NB4 (cell line): ENCODE data around the gene WIPF1.

Experiments
- MYC ChIP-seq: IDR thresholded peaks from 2 replicates; pipeline ENCODE4 v1.6.1; 2011; ENCODE audit warnings: low read depth, low read length
- POLR2A ChIP-seq: IDR thresholded peaks from 2 replicates; pipeline ENCODE4 v1.6.1; 2011; ENCODE audit warnings: mild to moderate bottlenecking; ENCODE audit not compliant: insufficient read length; ENCODE audit errors: extremely low read depth
- TF ChIP-seq, protein P1 (sequence below): IDR thresholded peaks from one replicate; pipeline ENCODE4 v1.5.1; 2012; ENCODE audit warnings: low read depth, low read length
- TF ChIP-seq, protein P2 (sequence below): IDR thresholded peaks from 2 replicates; pipeline ENCODE4 v1.6.1; 2011; ENCODE audit warnings: low read depth, low read length

DNA sequence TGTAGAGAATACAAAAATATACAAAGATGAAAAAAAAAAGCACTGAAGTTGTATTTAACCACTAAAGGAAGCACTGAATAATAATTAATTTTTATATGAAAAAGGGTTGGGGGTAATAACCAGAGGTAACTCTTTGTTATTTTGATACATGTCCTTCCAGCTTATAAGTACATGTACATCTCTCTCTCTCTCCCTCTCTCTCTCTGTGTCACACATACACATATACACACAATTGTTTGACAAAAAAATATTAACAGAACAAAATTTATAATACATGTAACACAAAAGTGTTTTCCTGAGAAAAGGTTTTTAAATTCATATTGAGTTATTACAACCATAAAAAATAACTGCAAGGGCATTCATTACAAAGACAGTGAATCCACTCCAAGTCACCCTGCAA lies 4.6 kb downstream of the WIPF1 start:
- TF ChIP-seq, protein P1, sequence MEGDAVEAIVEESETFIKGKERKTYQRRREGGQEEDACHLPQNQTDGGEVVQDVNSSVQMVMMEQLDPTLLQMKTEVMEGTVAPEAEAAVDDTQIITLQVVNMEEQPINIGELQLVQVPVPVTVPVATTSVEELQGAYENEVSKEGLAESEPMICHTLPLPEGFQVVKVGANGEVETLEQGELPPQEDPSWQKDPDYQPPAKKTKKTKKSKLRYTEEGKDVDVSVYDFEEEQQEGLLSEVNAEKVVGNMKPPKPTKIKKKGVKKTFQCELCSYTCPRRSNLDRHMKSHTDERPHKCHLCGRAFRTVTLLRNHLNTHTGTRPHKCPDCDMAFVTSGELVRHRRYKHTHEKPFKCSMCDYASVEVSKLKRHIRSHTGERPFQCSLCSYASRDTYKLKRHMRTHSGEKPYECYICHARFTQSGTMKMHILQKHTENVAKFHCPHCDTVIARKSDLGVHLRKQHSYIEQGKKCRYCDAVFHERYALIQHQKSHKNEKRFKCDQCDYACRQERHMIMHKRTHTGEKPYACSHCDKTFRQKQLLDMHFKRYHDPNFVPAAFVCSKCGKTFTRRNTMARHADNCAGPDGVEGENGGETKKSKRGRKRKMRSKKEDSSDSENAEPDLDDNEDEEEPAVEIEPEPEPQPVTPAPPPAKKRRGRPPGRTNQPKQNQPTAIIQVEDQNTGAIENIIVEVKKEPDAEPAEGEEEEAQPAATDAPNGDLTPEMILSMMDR = no peak
- TF ChIP-seq, protein P2, sequence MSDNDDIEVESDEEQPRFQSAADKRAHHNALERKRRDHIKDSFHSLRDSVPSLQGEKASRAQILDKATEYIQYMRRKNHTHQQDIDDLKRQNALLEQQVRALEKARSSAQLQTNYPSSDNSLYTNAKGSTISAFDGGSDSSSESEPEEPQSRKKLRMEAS = no peak
- TF ChIP-seq POLR2A = no peak
- no peak for TF ChIP-seq MYC
